Measurements from ENCODE around the gene SIKE1.
"Not testable (repeated sequence)": the region's sequence is repeated elsewhere in the genome, so short reads cannot be mapped to it uniquely, and the experiment has no call there.

Gene SIKE1

DNA sequence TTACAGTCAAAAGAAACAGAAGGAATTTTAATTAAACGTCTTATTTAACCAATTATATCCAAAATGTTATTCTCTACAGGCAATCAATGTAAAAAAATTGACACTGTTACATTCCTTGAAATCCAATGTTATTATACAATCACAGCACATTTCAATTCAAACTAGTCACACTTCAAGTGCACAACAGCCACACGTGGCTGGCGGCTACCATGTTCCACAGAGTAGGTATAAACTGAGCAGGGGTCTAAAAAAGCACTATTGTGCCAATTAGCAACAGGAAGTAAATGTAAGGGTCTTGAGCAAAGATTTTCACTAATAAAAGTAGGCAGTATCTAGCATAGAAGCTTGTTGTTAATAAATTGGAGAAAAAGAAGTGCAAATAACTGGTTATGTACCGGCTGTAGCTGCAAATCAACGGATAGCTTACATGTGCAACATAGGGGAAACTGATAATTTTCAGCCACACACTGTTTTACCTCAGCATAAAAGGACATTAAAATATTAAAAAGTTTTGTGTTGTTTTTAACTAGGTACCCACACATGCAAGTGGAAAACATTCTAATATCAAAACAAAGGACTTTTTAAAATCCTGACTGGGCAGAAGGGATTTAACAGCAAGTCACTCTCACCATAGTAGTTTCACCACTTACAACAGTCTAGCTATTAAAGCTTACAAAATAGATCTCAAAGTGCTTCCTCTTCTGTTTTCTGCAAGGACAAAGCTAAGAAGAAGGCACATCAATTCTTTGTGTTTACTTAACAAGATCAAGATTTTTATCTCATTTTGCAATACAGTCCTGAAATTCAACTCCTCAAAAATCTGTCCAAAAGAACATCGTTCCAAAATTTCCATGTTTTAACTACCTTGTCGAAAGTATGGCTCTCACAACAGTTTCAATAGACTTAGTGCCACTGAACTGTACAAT is 25.2 kb downstream of the SIKE1 start:
- no peak for DNase-seq (ENCODE audit: low read depth in 2 of 2)

DNA sequence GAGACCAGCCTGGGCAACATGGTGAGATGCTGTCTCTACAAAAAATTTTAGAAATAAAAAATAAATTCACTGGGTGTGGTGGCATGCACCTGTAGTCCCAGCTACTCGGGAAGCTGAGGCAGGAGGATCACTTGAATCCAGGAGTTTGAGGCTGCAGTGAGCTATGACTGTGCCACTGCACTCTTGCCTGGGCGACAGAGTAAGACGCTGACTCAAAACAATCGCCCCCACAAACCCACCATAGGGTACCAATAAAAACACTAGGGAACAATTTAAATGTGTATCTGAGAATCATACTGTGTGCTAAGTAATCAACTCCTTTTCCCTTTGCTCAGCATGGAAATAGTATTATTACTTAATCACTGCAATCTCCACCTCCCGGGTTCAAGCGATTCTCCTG is 26.8 kb downstream of the SIKE1 start:
- not testable (repeated sequence) for DNase-seq (ENCODE audit: low read depth in 2 of 2)

DNA sequence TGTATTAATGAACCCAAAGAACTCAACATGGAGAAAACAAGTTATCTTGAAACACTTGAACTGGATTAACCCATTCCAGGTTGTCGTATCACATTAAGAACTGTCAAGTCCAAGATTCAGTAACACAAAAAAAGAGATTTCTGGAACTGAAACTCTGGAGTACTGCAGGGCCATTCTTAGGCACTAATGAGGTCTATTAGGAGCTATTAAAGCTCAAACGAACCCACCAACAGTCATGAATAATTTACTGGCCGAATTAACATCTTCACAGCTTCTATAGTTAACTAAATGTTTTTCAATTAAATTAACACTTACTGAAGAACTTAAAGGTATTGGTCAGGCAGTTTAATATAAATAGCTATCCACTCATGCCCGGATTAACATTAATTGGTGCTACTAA is 27.3 kb downstream of the SIKE1 start:
- DNase-seq (ENCODE audit: low read depth in 2 of 2): no peak

DNA sequence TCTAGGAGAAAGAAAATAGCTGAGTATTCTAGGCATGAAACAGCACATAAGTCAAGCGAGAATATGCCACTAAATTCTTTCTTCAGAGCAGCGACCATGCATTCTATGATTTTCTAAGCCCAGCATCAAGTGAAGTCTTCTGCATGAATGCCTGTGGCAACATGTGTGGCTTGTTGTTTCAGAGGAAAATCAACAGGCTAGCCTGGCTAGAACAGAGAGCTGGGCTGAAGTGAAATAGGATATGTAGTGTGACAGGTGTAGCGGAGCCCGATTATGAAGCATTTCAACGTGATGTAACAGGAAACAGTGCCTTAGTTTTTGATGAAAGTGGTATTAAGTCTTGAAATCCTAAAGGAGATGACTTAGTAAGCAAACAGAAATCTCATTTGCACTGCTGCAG is 29.7 kb downstream of the SIKE1 start:
- no peak for DNase-seq (ENCODE audit: low read depth in 2 of 2)

DNA sequence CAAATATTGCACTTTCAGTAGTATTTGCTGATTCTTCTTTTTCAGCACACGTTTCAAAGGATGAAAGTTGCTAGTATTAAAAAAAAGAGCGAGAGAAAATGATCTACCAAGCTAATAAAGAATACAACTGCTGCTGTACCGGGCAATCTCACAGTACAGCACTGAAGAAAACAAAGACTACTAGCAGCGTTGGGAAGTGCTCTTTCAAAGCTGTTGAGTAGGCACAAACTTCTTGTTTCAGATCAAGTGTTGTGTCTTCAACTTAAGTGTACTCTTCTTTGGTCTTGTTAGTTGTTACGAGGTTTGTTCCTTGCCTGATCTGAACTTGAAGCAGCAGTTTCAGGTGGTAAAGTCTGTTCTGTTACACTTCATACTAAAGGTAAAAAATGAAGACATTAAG is 30.6 kb downstream of the SIKE1 start:
- no peak for DNase-seq (ENCODE audit: low read depth in 2 of 2)

DNA sequence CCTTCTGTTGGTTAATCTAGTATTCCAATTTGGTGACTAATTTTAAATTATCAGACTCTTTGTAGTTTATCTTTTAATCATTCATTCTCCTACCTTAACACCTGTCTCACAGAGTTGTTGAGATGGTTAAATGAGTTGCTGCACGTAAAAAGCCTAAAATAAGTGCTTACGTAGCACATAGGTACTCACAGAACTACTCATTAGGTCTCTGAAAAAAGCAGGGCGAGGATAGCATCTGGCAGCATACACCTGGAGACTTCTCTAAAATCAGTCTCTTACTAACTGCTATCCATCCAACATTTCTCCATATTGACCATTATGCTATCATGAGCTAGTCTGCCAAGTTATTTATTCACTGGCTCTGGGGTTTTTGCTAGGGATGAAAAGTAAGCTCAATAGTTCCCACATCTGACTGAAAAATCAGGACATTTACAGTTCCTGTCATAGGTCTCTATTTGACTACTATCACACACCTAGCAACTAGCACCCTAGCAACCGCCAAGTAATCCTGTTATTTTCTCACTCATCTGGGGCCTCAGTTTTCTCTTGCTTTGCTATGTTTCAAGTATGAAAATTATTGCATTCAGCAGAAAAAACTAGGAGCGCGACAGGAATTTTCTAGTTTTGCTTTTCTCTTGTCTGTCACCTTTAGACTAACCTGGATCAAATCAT is 33.9 kb downstream of the SIKE1 start:
- no peak for DNase-seq (ENCODE audit: low read depth in 2 of 2)

DNA sequence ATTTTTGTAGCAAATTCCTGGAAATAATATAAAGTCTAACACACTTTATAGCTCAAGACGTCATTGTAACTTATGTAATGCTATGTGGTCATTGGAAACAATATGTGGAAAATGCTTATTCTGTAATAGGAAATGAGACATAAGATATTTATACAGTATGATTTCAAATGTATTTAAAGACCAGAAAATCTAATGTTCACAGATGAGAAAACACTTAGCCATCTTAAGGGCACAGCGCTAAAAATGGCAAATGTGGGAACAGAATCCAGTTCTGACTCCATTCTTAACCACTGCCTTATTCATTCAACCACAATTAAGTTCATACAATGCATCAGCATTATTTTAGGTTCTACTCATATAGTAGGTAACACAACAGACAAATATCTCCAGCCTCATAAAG is 35.2 kb downstream of the SIKE1 start:
- no peak for DNase-seq (ENCODE audit: low read depth in 2 of 2)

DNA sequence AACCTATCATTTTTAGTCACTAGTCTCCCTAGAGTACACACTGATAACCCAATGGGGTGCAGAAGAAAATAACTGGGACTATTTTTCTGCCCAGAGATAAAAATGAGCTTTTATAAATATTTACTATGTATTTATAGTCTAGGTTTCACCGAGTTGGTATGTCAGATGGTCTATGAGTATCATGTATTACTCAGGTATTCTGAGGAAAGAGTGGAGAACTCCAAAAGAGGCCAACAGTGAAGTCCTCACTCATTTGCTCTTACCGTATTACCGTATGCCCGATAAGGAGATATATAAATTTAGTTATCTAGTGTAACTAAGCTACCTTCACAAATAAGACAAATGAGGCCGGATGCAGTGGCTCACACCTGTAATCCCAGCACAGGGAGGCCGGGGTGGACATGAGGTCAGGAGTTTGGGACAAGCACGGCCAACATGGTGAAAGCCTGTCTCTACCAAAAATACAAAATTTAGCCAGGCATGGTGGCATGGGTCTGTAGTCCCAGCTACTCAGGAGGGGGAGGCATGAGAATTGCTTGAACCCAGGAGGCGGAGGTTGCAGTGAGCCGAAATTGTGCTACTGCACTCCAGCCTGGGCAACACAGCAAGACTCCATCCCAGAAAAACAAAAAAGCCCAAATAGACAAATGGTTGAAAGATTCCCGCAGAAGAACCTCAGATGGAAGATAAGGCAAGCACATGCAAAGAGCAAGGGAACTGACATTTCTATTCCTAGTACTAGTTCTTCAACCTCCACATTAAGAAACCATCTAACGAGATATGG is 38.3 kb downstream of the SIKE1 start:
- no peak for DNase-seq (ENCODE audit: low read depth in 2 of 2)

DNA sequence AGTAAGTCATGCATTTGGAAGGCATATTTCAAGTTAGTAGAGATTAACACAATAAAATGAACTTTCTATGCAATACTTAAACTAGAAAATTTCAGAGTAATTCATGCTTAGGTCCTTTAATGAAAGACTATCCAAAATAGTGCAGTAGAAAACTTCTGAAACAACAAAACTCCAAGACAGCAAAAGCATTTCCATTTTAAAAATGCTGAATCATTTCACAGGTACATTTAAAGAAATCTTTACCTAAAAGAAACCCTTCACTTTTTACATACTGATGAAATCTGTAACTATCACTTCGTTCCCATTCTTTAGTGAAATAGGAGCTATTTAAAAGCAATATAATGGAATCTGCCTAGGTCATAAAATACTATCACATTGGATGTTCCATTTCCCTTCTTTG is 40.2 kb downstream of the SIKE1 start:
- DNase-seq (ENCODE audit: low read depth in 2 of 2): no peak

DNA sequence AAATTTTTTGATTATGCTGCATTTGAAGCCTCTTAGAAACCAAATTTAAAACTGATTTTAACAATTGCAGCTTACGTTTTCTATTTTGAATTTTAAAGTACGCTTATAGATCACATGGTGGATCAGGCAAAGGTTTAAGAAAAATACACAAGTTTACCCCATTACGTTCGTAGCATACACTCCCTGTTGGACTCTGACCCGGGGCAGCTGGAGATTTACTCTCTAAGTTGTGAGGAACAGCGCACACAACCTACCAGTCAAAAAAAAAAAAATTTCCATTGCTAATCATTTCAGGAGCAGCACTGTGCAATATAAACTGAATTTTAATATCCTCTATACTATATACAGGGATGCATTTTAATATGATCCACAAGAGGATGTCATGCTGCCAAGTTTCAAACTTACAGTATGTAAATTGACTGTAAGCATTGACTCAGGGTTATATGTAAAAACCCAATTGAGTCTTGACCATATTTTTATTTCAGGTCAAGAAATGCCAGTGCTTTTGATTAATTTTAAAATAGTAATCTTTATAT is 43.1 kb downstream of the SIKE1 start:
- no peak for DNase-seq (ENCODE audit: low read depth in 2 of 2)

DNA sequence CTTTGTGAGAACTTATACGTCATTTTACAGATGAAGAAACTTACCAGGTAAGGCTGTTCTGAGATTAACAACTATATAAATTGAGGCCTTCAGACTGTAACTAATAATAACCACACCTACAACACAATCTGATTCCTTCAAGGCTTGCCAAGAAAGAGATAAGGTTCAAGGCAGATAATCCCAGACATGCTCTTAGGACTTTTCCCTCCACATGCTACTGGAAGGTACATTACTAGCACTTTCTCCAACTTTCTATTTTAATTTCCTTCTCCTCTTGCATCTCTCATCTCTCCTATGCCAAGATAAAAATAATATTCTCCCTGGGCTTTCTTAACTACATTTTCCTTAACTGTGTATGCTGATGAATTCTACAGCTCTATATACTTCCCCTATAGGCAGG is 45.0 kb downstream of the SIKE1 start:
- no peak for DNase-seq (ENCODE audit: low read depth in 2 of 2)

DNA sequence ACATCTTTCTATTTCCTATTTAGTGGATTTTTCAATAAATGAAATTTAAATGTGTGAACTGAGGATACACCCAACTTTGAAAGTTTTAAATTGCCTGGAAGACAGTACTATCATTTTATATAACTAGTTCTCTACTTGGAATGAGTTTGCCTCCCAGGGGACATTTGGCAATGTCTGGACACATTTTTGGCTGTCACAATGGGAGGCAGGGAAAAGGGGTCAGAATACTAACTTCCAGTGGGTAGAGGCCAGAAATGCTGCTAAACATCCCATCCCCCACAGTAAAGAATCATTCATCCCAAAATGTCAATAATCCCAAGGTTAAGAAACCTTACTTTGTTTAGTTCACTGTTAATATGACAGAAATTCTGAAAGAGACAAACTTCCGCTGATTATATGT is 50.7 kb downstream of the SIKE1 start:
- DNase-seq (ENCODE audit: low read depth in 2 of 2): no peak

DNA sequence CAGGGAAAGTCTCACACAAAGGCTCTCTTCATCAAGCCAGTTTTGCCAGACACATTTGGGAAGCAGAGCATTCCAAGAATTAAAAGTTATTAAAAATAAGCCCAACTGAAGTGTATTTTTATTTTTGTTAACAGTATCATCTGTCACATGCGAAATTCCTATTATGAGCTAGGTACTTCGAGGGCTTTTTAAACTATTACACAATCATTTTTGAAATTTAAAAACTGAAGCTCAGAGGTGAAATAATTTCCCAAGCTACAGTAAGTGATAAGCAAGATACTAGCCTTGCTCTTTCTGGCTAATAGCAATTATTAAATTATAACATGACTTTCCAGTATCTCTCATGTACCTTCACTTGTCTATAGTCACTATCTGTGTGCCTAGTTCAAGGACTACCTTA is 51.9 kb downstream of the SIKE1 start:
- no peak for DNase-seq (ENCODE audit: low read depth in 2 of 2)

DNA sequence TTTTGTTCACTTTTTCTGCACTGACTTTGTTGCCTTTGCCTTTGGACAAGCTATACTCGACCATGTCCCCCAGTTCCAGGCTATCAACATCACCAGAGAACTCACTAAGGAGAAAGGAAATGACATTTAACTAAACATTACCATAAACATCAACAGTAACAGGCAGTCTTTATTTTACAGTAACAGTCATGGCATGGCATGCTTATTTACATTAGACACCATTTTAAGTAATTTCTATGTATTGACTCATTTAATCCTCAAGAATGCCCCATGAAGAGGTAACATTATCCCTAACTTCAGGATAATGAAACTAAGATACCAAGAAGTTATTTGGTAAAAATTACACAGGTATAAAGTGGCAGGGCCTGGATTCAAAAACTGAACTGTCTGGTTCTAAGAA is 55.3 kb downstream of the SIKE1 start:
- DNase-seq (ENCODE audit: low read depth in 2 of 2): no peak

DNA sequence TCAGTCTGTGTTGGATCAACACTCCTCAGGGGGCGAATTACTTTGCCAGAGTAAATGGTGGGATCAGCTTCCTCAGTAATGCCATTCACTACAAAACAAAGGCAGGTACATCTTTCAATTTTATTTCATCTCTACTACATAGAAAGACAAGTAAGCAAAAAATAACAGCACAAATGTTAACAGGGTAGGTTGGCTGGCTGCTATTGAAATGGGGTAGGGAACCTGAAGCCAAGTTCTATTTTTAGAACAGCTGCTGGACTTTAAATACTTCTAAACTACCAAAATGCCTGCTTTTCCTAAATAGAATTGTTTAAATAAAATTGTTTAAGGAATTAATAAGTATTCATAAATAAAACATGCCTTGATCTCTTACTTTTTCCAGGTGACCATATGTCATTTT is 56.6 kb downstream of the SIKE1 start:
- DNase-seq (ENCODE audit: low read depth in 2 of 2): no peak

DNA sequence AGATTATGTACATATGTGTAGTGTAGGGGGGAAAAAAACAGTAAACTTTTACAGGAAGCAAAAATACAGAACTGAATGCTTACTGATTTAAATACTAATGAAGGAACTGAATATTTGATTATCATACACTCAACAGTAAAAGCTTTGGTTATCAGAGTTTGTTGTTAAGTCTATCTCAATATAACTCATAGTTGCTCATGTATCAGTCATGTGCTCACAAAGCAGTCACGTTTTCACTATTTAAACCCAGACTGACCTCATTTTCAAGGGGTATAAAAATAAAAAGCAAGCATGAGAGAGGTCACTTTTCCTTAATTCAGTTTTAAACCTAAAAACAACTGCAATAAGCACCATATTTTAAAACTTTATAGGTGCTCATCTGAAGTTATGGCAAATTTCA is 57.0 kb downstream of the SIKE1 start:
- DNase-seq (ENCODE audit: low read depth in 2 of 2): no peak

DNA sequence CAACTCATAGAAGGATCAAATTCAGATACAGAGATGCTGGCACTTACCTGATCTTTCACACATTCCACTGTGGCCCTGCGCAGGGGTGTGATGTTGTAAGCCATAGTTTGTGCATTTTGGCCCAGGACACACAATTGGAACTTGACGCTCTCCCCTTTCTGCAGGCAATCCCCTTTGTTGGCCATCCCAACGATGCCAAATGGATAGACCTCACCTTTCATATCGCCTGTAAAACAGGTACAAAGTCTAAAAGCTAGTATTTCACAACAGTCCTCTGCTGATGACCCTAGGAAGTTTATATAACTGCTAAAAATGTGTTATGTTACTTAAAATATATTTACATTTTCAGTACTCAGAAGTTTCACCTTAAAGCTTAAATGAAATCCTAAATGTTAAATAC is 60.0 kb downstream of the SIKE1 start:
- no peak for DNase-seq (ENCODE audit: low read depth in 2 of 2)
